ENCODE data around the gene PPIG.
"Not testable (repeated sequence)": the region's sequence is repeated elsewhere in the genome, so short reads cannot be mapped to it uniquely, and the experiment has no call there.

The PPIG gene

DNA sequence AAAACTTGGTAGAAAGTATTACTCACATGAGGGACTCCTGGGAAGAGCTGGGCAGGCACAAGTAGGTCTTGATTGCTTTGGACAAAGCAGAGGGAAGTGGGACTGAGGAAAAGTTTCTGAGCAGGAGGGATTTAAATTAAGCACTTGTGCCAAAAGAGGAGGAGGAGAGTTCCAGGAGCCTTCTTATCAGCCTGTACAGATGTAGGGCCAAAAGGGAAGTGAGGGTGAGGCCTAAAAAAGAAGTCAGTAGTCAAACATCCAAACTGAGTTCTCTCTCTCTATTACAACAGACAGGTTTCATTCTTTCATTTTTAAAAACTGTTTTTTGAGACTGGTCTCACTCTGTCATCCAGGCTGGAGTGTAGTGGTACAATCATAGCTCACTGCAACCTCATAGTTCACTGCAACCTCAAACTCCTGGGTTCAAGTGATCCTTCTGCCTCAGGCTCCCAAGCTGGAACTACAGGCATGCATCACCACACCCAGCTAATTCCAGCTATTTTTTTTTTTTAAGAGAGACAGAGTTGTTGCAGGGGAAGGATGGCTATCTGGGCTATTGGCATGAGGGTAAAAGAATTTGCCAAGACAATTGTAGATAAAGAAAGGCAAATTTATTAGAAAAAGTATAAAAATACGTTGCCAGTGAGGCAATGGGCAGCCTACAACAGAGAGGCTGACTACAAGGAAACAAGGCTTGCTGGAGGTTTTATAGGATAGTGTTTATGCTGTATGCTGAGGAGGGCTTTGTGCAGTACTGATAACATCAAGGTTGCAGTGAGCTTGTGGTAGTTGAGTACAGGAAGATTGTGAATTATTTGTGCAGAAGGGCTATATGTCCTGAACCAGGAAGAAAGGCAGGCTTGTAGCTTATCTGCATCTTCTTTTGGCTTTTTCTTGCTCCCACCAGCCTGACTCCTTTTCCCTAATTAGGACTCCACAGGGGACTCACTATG is 81.1 kb downstream of the PPIG start:
- DNase-seq = no peak

DNA sequence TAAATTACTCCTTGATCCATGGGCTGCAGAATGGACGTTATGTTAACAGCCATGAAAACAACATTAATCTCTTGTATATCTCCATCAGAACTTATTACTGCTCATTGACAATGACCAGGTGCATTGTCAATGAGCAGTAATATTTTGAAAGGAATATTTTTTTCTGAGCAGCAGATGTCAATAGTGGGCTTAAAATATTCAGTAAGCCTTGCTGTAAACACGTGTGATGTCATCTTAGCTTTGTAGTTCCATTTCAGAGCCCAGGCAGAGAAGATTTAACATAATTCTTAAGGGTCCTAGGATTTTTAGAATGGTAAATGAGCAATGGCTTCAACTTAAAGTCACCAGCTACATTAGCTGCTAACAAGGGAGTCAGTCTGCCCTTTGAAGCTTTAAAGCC is 83.4 kb downstream of the PPIG start:
- DNase-seq = no peak

DNA sequence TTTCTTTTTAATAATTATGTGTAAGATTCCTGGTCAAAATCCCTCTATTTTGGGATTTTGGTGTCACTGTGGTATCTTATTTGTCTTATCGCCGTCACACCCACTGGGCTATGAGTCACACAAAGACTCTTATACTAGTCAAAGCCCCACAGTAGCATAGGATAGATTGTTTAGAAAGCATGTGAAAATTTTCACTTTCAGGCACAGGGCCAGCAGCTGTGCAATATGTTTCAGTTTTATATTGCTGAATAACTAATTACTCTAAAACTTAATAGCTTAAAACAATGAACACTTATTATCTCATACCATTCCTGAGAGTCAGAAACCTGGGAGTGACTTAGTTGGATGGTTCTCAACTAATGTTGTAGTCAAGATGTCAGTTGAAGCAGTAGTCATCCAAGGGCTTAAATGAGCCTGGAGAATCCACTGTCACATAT is 86.1 kb downstream of the PPIG start:
- DNase-seq = no peak

DNA sequence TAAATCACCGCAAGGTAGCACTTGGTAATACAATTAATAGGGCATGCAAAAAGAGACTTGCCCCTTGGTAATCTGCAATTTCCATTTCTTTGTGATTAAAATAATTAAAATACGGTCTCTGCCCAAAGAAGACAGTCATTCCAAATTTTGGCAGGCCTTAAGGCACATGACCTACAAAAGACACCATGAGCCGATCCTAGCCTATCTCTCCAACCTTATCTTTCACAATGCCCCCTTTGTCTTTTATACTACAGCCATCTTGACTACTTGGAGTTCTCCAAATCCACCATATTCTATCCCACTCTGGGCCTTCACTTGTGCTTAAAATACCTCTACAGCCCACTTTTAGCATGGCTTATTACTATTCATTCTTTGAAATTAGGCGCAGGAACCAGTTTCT is 86.8 kb downstream of the PPIG start:
- DNase-seq = no peak

DNA sequence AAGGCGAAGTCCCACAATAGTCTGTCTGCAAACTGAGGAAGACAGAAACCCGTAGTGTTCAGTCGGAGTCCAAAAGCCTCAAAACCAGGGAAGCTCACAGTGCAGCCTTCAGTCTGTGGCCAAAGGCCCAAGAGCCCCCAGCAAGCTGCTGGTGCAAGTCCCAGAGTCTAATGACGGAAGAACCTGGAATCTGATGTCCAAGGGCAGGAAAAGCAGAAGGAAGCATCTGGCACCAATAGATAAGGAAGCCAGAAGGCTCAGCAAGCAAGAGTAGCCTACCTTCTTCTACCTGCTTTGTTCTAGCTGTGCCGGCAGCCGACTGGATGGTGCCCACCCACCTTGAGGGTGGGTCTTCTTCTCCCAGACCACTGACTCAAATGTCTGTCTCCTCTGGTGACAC is 88.3 kb downstream of the PPIG start:
- DNase-seq = no peak

DNA sequence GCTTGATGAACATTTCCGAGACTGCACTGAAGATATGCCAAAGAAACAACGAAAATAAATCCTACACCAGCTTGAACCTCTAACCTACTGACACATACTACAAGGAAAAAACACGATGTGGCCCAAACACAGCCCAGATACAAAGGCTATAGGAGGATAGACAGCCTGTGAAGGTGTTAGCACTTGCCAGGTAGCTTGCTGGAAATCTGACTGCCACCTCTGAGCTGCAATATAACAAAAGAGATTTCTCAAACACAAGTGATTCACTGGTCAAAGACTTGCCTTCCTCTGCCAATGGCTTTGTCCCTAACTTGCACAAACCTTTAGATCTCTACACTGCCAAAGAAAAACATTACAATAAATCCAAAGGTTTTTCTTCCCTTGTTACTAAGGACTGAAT is 89.0 kb downstream of the PPIG start:
- DNase-seq = no peak

DNA sequence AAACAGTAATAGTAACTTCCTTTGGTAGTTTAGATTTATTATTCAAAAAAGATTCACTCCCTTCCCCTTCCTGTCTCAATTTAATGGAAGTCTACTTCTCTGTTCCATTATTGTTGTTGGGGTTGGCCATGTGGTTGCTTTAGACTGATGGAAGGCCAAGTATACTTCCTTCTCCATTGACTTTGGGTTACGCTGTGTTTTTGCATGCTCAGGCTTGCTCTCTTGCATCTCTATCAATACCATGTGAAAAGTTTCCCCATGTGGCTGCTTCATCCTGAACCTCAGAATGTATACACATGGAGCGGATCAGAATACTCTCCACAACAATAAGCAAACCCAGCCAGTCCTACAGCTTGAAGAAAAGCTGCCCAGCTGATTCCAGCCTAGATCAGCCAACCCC is 89.8 kb downstream of the PPIG start:
- no peak for DNase-seq

DNA sequence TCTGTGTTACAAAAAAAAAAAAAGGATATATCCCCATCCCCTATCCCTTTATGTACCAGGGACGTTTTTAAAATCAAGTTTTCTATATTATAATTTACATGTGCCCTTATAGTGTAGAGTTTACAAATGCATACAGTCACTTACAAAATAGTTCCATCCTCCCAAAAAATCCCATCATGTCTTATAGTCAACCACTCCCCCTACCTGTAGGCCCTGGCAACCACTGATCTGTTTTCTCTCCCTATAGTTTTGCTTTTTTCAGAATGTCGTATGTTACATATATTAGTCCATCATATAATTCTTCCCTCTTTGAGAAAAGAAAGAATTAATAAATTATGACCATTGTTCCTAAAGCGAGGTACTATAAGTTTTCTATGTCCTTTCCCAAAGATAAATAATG is 92.2 kb downstream of the PPIG start:
- DNase-seq = no peak

DNA sequence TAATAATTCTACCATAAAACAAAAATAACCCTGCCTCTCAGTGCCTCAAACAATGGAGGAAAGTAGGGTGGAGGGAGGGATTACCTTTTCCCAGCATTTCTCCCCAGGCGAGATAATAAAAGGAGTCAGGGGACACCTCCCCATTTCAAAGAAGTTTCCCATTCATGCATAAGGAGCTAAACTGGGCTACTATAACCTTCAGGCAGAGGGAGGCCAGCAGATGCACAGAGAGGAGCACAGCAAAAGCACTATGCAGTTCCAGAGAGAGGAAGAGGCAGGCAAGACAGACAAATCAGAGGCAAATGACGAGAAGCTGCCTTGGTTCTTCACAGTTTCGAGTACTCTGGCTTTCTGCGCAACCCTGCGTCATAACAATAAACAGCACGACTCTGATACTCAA is 92.7 kb downstream of the PPIG start:
- DNase-seq = no peak

DNA sequence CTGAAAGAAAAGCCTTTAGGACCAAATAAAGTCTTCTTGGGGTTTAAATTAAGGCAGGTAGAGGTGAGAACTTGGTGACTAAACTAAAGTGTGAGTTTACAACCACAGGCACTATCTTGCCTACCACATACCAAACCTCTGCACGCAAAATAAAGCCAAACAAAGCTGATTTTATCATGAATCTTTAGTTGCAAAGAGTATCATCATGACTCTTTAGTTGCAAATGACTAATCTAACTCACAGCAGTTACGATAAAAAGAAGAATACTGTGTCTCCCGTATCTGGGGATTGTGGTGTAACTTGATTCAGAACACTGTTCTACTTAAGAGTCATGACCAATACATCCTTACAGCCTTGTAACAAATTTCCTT is 98.9 kb downstream of the PPIG start:
- no peak for DNase-seq

DNA sequence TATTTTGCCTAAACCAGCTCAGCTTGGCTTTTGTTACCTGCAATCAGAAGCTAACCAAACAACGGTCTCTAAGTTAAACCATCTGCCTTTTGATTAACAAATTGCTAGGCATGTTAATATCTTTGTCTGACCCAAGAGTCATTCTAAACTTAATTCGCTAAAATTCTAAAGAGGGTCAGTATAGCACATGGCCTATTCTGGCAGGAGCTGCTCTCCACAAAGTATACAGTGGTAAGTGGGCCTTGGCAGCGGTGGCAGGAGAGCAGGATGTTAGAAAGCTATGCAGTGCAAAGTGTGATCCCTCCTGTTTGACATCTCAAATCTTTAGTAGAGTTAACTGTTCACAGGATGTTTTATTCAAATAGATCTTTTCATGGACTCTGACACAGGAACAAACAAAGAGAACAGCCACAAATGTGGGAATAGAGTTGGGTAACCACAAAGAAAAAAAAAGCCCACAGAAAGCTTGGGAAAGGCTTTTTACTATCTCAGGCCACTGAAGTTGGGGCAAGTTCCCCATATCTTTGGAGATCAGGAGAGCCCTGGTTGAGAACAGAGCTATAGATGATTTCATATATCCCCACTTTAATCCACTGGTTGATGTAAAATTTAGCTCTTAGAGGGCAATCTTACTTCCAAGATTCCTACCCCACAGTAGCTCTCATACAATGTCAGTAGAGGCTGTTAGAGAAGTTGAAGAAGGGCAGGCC is 99.4 kb downstream of the PPIG start:
- no peak for DNase-seq

DNA sequence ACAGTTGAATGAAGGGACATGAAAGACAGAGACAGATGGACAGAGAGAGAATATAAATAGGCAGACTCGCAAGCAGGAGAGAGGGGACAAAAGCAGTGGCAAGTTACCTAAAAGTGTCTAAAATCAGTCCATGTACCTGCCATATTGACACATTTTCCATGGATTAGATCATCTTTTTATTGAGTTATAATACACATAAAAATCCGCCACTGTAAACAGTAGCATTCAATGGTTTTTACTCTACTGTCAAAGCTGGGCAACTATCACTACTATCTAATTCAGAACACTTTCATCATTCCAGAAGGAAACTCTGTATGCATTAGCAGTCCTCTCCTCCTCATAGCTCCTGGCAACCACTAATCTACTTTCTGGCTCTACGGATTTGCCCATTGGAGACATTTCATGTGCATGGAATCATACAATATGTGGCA is 100.0 kb downstream of the PPIG start:
- no peak for DNase-seq

DNA sequence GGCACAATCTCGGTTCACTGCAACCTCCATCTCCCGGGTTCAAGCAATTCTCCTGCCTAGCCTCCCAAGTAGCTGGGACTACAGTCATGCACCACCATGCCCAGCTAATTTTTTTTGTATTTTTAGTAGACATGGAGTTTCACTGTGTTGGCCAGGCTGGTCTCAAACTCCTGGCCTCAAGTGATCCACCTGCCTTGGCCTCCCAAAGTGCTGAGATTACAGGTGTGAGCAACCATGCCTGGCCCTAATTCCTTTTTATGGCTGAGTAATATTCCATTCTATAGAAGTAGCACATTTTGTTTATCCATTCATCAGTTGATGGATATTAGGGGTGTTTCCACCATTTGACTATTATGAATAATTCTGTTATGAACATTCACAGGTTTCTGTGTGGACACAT is 100.6 kb downstream of the PPIG start:
- not testable (repeated sequence) for DNase-seq

DNA sequence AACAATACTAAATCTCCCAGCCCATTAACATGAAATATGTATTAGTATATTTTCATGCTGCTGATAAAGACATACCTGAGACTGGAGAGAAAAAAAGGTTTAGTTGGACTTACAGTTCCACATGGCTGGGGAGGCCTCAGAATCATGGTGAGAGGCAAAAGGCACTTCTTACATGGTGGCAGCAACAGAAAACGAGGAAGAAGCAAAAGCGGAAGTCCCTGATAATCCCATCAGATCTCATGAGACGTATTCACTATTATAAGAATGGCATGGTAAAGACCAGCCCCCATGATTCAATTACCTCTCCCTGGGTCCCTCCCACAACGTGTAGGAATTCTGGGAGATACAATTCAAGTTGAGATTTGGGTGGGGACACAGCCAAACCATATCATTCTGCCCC is 102.7 kb downstream of the PPIG start:
- not testable (repeated sequence) for DNase-seq

DNA sequence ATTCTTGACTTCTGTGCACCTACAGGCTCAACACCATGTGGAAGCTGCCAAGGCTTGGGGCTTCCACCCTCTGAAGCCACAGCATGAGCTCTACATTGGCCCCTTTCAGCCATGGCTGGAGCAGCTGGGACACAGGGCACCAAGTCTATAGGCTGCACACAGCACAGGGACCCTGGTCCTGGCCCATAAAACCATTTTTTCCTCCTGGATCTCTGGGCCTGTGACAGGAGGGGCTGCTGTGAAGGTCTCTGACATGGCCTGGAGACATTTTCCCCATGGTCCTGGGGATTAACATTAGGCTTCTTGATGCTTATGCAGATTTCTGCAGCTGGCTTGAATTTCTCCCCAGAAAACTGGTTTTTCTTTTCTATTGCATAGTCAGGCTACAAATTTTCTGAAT is 103.8 kb downstream of the PPIG start:
- DNase-seq = not testable (repeated sequence)

DNA sequence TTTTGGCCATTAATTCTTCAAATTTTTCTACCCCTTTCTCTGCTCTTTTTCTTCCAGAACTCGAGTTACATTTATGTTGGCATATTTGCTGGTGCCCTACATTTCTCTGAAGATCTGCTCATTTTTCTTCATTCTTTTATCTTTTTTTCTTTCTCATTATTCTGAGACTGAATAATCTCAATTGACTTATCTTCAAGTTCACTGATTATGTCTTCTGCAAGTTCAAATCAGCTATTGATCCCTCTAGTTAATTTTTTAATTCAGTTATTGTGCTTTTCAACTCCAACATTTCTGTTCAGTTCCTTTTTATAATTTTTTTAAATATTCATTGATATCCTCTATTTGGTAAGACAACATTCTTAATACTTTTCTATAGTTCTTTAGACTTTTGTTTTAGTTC is 106.8 kb downstream of the PPIG start:
- no peak for DNase-seq

Measured in RPMI8226 (cell line).